Gastrocnemius medialis (tissue), 4 donors: ENCODE measurements around the gene SLC6A6. TPM values are rescaled to one million over a fixed set of nuclear protein-coding genes. Genes with fewer than 3 reads are reported as not detected.

Source experiments
- ATAC-seq, 2 donors: fragments of 150-250 bp; one replicate each; pipeline ENCODE4 v1.9.1; 2016
- DNase-seq, 2 donors: peaks; one replicate each; pipeline ENCODE4 v3.0.0-alpha.2; 2019
- H3K27ac ChIP-seq, 4 donors: fragments of 200-600 bp; sonication (generic); 1 replicate in 1 of 4; 2 replicates in 3 of 4; pipeline ENCODE4 v1.5.1; 2016 to 2018; ENCODE audit warnings: mild to moderate bottlenecking in 2 of 4, moderate library complexity in 1 of 4
- H3K27me3 ChIP-seq, 3 donors: fragments of 200-600 bp; sonication (generic) in 2 of 3; 1 replicate in 1 of 3; 2 replicates in 2 of 3; pipeline versions ENCODE4 v1.5.1 to v1.6.0; 2016 to 2019; ENCODE audit warnings: mild to moderate bottlenecking in 1 of 3, moderate library complexity in 1 of 3
- H3K36me3 ChIP-seq, 2 donors: fragments of 200-600 bp; sonication (generic) in 1 of 2; one replicate each; pipeline ENCODE4 v1.5.1; 2017 to 2018
- H3K4me1 ChIP-seq, 2 donors: fragments of 200-600 bp; sonication (generic) in 1 of 2; one replicate each; pipeline ENCODE4 v1.5.1; 2016 to 2017; ENCODE audit warnings: mild to moderate bottlenecking in 2 of 2
- H3K4me3 ChIP-seq, 4 donors: fragments of 200-600 bp; sonication (generic) in 3 of 4; 1 replicate in 1 of 4; 2 replicates in 3 of 4; pipeline ENCODE4 v1.5.1; 2016 to 2019; ENCODE audit warnings: mild to moderate bottlenecking in 2 of 4
- H3K9me3 ChIP-seq, 3 donors: fragments of 200-600 bp; sonication (generic) in 2 of 3; 1 replicate in 1 of 3; 2 replicates in 2 of 3; pipeline ENCODE4 v1.5.1; 2016 to 2019
- POLR2A ChIP-seq, 2 donors: fragments of 450-650 bp; IDR thresholded peaks; one replicate each; pipeline ENCODE4 v1.6.1; 2017; ENCODE audit warnings: antibody characterized with exemption in 2 of 2, mild to moderate bottlenecking in 2 of 2, moderate library complexity in 2 of 2
- in situ Hi-C, 4 donors: fragments of 200-750 bp; cut with MboI; loops; one replicate each; pipeline versions ENCODE4 v1.15.0 to v1.8.0; 2017; ENCODE audit warnings: low sequenced_read_pairs in 4 of 4
- intact Hi-C: fragments of 100-400 bp; cut with DNase I; formaldehyde crosslinking; loops from one replicate; pipeline ENCODE4 v1.15.1; 2023; ENCODE audit warnings: low total_unique reads
- total RNA-seq, 4 donors: library from RNA; depleted of rRNA; stranded (reverse); fragments of >200 nt; gene quantifications; one replicate each; pipeline versions ENCODE4 v1.1.0 to v1.2.3, GENCODE V29; 2016
- TF ChIP-seq, protein P1 (sequence below), 5 experiments: fragments of 450-650 bp in 3 of 5; fragments of 200-600 bp in 2 of 5; sonication (generic) in 2 of 5; IDR thresholded peaks in 4 of 5; conservative IDR thresholded peaks in 1 of 5; 1 replicate in 4 of 5; 2 replicates in 1 of 5; pipeline ENCODE4 v1.5.1; 2016 to 2019; ENCODE audit warnings: antibody characterized with exemption in 5 of 5, mild to moderate bottlenecking in 3 of 5, moderate library complexity in 3 of 5

The SLC6A6 gene
- total RNA-seq, 4 donors from 2014 or later, result 42.1 to 119 (median 88.7) TPM

DNA sequence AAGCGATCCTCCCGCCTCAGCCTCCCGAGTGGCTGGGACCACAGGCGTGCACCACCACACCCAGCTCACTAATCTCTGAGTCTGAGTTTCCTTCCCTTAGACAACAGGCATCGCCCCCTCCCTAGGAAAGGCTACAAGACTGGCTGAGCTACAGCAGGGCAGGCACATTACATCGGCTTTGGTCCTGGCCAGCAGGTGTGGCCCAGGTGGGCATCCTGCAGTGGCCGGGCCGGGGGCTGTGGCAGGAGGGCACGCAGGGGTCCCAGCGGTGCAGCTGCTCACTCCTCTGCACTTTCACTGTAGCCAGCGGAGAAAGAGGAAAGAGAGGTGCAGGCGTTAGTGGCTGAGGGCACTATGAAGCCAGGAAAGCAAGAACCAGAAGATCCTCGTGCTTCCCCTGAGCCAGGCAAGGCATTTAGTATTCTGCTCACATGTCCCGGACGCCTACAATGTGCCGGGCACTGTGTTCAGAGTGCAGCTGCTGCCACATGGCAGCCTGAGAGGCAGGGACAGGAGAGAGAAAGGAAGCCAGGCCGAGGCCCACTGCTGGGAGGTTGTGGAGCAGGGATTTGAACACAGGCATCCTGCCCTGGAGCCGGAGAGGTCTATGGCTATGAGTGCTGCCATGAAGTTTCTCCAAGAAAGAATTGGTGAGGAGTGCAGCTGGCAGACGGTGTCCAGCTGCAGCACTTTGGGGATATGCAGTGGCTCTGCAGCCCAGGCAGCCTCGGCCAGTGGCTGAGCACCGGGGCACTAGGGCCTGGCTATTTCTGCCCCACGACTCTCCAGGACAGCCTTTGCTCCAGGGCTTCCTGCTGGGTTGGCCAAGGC lies 115.4 kb downstream of the SLC6A6 start:
- ATAC-seq (no peak), DNase-seq (peak in 1 of 2 donors; percentile 7)
- peak overlapping the region in 3 of 4 donors; percentile 20 to 97 (median 92) for H3K27ac ChIP-seq
- in situ Hi-C loops, result no loop called here
- H3K27me3 ChIP-seq, result no peaks in the 10 kb centered on the region
- intact Hi-C loops, result no loop called here
- H3K4me1 ChIP-seq, result peaks cover 19 to 22% of the 10 kb centered on the region in 2 donors
- H3K36me3 ChIP-seq, result peaks cover 0 to 43% of the 10 kb centered on the region in 2 donors
- TF ChIP-seq POLR2A (IDR thresholded peaks at IDR 0.05), result no peak
- TF ChIP-seq, protein P1, sequence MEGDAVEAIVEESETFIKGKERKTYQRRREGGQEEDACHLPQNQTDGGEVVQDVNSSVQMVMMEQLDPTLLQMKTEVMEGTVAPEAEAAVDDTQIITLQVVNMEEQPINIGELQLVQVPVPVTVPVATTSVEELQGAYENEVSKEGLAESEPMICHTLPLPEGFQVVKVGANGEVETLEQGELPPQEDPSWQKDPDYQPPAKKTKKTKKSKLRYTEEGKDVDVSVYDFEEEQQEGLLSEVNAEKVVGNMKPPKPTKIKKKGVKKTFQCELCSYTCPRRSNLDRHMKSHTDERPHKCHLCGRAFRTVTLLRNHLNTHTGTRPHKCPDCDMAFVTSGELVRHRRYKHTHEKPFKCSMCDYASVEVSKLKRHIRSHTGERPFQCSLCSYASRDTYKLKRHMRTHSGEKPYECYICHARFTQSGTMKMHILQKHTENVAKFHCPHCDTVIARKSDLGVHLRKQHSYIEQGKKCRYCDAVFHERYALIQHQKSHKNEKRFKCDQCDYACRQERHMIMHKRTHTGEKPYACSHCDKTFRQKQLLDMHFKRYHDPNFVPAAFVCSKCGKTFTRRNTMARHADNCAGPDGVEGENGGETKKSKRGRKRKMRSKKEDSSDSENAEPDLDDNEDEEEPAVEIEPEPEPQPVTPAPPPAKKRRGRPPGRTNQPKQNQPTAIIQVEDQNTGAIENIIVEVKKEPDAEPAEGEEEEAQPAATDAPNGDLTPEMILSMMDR (IDR thresholded peaks at IDR 0.05 in 4 of 5, conservative IDR thresholded peaks at IDR 0.05 in 1 of 5), result no peak
- H3K4me3 ChIP-seq, result no peak overlapping the region
- H3K9me3 ChIP-seq, result no peaks in the 10 kb centered on the region

DNA sequence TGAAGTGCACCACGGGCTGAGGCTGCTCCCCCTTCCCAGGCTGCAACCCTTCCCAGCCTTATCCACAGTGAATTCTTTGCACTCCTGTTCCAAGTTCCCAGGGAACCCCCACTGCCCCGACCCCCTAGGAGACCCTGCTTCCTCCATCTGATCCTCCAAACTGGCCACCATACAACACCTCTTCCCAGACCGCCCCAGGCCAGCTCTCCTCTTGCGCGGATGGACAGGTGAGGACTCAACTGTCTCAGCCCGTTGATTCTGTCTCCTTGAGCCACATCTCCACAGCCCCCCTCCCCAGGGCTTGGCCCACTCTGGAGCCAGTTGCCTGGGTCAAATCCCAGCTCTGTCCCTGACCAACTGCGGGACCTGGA lies 116.0 kb downstream of the SLC6A6 start:
- intact Hi-C loops, result no loop called here
- no peak for ATAC-seq
- TF ChIP-seq, protein P1 (IDR thresholded peaks at IDR 0.05 in 4 of 5, conservative IDR thresholded peaks at IDR 0.05 in 1 of 5), result no peak
- no peak for TF ChIP-seq POLR2A (IDR thresholded peaks at IDR 0.05)
- no peak overlapping the region for H3K4me3 ChIP-seq
- no peaks in the 10 kb centered on the region for H3K27me3 ChIP-seq
- no peaks in the 10 kb centered on the region for H3K9me3 ChIP-seq
- H3K36me3 ChIP-seq, result peaks cover 0 to 43% of the 10 kb centered on the region in 2 donors
- in situ Hi-C loops, result no loop called here
- peak overlapping the region in 3 of 4 donors; percentile 92 to 99 (median 97) for H3K27ac ChIP-seq
- H3K4me1 ChIP-seq, result peaks cover 25 to 28% of the 10 kb centered on the region in 2 donors
- no peak for DNase-seq

DNA sequence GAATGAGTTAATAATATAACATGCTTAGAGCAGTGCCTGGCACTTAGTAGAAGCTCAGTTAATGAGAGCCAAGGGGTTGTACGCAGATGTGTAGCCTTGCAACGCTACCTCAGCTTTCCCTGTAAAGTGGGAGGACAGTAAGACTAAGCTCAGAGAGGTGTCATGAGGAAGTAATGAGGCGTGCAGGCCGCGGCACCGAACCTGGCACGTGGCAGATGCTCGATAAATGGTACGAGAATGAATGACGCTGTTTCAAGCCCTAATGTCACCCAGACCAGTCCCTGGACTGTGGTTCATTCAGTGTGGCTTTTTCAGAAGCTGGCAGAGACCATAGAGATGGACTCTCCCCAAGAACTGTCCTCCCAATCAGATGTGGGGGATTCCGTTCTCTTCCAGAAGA lies 116.5 kb downstream of the SLC6A6 start:
- intact Hi-C loops, result no loop called here
- Histone ChIP-seq H3K27ac (peak overlapping the region; percentile 92 to 99 (median 97)), H3K4me3 (no peak overlapping the region), H3K4me1 (peaks cover 30 to 33% of the 10 kb centered on the region in 2 donors), H3K36me3 (peaks cover 0 to 43% of the 10 kb centered on the region in 2 donors), H3K27me3 (no peaks in the 10 kb centered on the region), H3K9me3 (no peaks in the 10 kb centered on the region)
- no peak for DNase-seq
- TF ChIP-seq, protein P1 (IDR thresholded peaks at IDR 0.05 in 4 of 5, conservative IDR thresholded peaks at IDR 0.05 in 1 of 5), result no peak
- TF ChIP-seq POLR2A (IDR thresholded peaks at IDR 0.05), result no peak
- ATAC-seq, result no peak
- in situ Hi-C loops, result no loop called here

DNA sequence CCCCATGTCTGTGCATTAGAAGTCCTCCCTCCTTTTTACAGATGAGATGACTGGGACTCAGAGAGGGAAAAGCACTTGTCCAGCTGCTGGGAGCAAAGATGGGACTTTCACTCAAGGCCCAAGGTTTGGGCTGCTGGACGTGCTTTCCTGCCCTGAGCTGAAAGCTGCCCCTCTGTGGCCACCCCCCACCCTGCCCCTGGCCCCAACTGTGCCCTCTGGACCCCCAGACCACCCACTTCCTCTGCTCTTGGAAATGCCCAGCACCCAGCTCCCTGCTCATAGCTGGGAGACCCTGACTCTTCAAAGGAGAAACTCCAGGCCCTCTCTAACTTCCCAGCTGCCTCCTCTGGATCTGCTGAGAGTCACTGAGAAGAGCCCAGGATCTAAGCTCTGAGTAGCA lies 117.0 kb downstream of the SLC6A6 start:
- H3K4me1 ChIP-seq, result peaks cover 34 to 38% of the 10 kb centered on the region in 2 donors
- no peaks in the 10 kb centered on the region for H3K9me3 ChIP-seq
- H3K27ac ChIP-seq, result peak overlapping the region; percentile 92 to 99 (median 97)
- in situ Hi-C loops, result no loop called here
- H3K4me3 ChIP-seq, result no peak overlapping the region
- no peaks in the 10 kb centered on the region for H3K27me3 ChIP-seq
- no peak for DNase-seq
- TF ChIP-seq, protein P1 (IDR thresholded peaks at IDR 0.05 in 4 of 5, conservative IDR thresholded peaks at IDR 0.05 in 1 of 5), result no peak
- no peak for TF ChIP-seq POLR2A (IDR thresholded peaks at IDR 0.05)
- H3K36me3 ChIP-seq, result peaks cover 0 to 43% of the 10 kb centered on the region in 2 donors
- intact Hi-C loops, result no loop called here
- ATAC-seq, result no peak
